Stimulated activated CD4-positive, alpha-beta T cell treated with anti-CD3 and anti-CD28 coated beads, Interleukin-2, amount 100 ng/mL, for 24 hours (primary cell): ENCODE measurements around the gene DEDD2.
A peak's percentile ranks its signal among the peaks of the same experiment; 100 is the strongest.

Source experiments
- DNase-seq, 2 donors: peaks; one replicate each; pipeline ENCODE4 v3.0.0-alpha.2; 2020

DEDD2 gene

DNA sequence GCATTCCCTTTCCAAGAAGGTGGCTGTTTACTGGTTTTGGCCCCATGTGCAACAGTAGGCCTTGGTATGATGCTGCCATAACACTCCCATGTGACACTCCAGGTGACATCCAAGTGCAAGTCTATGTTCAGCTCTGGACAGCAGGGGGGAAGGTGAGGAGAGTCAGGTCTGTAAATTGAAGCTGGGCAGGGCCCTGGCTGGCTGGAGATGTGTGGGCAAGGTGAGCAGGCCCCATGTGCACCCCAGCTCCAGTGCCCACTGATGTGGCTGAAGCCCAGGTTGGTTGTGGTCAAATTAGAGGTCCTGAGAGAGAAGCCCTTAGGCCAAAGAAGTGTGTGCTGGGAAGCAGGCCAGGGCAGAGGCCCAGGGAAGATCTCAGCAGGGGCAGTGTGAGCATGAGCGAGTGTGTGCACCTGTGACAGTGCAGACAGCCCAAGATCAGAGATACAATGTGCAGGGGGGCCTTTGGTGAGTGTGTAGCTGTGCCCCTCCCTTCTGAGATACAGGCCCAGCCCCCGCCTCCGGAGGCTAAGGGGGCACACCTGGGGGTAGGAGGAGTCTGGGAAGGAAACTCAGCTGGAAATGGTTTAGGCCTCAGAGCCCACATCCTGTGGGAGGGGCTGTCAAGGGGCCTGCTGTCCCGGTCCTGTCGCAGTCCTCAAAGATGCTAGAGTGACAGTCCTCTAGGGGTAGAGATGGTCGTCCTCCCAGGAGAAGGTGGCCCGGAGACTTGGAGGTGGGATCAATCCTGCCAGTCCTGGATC is 18.6 kb downstream of the DEDD2 start:
- peak; percentile 53 to 58 for DNase-seq

DNA sequence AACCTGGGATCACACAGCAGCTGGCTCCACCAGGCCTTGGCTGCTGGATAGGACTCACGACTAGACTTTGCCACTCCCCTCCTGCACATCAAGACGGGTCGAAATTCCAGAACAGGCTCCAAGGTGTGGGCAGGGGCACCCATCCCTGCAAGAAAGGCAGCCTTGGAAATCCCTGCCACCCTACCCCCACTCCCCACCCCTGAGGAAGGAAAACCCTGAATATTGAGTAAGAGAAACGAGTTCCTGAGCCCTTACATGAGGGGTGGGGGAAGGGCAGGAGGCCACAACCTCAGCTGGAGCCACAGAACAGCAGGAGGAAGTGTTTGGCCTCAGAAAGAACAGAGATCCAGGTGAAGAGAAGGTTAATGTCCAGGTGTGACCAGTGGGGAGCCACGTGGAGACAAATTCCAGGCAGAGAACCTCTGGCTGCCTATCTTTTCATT is 20.1 kb downstream of the DEDD2 start:
- no peak for DNase-seq

DNA sequence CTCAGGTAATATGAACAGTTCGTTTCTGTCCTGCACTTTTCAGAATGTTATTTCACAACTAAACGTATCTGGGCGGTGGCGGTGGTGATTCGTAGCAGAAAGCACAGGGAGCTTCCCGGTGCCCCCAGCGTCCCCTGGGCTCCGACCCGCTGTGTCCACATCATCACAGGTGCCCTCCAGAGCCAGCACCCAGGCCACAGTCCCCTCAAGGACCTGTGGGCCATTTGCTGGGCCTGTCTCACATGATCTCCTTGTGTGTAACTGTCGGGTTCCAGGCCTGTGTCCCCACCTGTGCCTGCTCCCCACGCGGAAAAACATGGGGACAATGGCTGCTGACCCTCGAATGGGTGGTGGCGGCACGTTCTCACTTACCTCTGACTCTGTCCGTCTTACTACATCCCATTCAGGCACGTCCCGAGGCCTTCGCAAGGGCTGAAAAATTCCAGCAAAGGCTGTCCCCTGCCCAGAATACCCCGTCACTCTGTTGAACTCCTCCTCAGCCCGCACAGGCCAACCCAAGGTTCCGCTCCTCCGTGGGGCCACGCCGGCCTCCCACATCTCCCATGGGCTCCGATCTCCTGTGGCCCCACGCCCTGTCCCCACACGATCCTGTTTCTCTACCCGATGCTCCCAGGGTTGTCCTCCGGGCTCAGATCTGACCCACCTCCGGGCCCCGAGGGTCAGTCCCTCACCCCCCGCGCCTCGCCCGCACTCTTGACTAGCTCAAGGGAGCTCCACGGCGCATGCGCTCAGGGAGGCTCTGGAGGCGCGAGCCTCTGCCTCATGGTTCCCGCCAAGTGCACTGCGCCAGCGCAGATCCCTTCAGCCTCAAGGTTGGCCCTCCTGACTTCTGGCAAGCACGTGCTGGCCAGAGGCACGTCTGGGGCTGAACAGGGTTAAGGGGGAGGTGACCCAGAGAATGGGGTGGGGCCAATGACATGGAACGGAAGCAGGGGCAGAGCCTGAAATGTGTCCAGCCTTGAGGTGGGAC is 21.2 kb downstream of the DEDD2 start:
- no peak for DNase-seq

DNA sequence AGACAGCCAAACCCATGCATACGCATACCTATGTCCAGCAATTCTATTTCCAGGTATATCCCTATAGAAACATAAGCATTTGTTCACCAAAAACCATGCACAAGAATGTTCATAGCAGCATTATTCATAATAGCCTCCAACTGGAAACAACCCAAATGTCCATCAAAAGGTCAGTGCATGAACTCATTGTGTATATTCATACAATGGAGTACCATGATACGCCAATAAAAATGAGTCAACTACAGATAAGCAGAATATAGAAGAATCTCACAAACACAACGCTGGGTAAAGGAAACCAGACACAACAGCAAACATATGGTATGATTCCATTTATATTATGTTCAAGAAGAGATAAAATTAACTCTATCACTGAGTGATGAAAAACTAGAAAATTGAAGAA is 23.8 kb downstream of the DEDD2 start:
- no peak for DNase-seq

DNA sequence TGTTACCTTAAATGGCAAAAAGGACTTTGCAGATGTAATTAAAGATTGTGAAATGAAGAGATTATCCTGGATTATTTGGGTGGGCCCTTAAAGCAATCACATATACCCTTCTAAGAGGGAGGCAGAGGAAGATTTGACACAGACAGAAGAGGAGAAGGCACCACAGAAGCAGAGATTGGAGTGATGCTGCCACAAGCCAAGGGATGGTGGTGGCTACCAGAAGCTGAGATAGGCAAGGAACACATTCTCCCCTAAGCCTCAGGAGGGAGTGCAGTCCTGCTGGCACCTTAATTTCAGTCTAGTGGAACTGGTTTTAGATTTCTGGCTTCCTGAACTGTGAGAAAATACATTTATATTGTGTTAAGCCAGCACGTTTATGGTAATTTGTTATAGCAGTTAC is 24.2 kb downstream of the DEDD2 start:
- DNase-seq: no peak

DNA sequence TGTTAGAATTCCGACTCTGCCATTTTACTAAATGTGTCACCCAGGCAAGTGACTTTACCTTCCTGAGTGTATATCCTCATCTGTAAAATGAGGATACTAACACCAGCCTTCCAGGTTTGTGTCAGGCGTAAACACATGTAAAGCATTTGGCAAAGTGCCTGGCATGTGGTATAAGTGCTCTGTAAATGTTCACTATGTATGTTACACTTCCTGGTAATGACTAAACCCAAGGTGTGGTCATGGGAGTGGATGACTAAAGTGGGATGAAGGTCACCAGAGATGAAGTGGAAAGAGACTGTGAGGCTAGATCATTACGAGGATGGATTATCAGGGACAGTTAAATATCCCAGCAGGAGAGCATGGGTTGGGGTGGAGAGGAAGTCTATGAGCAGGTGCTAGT is 25.6 kb downstream of the DEDD2 start:
- DNase-seq: no peak

DNA sequence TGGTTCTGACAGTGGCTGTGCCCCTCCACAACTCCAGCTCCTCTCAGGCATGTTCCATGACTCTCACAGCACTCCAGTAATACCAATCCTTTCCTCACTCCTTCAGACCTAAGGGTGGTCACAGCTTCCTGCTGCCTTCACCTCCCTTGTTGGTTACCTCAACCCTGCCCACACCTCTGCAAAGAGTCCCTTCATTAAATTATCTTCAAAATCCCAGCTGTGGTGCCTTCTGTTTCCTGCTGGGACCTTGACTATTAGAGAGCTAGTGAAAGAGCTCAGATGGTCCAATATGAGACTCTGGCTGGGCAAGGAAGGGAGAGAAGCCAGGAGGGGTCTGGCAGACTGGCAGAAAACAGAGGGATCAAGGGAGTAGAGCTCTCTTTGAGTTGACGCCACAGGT is 26.1 kb downstream of the DEDD2 start:
- DNase-seq: no peak

DNA sequence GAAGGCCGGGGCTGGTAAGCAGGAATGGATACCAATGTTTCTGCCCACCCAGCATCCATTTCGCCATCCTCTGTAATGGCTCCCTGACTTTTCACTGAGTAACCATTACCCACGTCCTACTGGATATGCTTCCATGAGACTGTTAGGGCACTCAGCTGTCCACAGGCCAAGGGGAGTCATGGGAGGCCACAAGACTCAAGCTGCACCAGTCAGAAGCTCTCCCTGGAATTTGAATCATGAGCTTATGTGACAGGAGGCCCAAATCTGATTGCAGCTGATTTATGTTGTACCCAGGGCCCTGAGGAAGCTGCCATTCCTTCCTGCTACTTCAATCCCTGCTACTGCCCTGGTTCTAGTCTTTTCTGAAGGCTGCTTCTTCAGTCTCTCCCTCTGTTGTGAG is 28.3 kb downstream of the DEDD2 start:
- no peak for DNase-seq

DNA sequence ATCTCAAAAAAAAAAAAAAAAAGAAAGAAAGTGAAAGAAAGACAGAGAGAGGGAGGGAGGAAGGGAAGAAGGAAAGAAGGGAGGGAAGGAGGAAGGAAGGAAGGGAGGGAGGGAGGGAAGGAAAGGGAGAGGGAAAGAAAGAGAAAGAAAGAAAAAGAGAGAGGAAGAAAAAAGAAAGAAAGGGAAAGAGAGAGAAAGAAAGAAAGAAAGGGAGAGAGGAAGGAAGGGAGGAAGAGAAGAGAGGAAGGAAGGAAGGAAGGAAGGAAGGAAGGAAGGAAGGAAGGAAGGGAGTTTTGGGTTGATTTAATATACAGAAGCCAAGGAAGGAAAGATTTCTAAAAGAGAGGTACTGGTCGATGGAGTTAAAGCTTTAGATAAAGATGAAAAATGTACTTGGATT is 28.8 kb downstream of the DEDD2 start:
- no peak for DNase-seq

DNA sequence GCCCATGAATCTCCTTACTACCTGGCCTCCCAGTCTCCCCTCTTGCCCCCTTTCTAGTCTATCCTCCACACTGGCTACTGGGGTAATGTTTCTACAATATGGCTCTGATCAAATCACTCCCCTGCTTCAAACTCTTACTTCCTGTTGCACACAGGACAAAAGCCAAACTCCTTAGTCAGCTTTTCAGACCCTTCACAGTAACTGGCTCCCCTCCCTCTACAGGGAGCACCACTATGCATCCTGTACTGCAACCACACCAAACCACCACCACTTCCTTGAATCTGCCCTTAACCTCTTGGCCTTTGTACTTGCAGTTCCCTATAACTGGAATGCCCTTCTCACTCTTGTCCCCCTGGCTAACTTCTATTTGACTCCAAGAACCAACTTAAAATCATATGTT is 32.2 kb downstream of the DEDD2 start:
- no peak for DNase-seq

DNA sequence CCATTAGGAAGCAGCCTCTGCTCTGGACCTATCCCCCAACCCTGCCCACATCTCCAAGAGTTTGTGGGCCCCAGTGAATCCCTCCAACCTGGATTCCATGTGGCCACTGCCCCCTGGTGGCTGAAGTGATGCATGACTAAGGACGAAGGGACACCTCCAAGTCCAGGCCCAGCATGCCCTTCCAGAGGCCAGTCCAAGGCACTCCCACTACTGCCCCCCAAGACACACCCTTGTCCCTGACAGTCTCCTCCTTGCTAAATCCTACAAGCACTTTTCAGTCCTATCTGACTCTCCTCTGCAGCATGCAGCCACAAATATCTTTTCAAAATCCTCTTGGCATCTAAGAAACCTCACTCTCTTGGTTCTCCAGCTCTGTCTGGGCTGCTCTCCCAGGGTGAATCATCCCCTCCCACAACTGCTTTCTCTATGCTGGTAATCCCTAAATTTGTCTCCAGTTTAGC is 33.0 kb downstream of the DEDD2 start:
- peak; percentile 81 to 83 for DNase-seq

DNA sequence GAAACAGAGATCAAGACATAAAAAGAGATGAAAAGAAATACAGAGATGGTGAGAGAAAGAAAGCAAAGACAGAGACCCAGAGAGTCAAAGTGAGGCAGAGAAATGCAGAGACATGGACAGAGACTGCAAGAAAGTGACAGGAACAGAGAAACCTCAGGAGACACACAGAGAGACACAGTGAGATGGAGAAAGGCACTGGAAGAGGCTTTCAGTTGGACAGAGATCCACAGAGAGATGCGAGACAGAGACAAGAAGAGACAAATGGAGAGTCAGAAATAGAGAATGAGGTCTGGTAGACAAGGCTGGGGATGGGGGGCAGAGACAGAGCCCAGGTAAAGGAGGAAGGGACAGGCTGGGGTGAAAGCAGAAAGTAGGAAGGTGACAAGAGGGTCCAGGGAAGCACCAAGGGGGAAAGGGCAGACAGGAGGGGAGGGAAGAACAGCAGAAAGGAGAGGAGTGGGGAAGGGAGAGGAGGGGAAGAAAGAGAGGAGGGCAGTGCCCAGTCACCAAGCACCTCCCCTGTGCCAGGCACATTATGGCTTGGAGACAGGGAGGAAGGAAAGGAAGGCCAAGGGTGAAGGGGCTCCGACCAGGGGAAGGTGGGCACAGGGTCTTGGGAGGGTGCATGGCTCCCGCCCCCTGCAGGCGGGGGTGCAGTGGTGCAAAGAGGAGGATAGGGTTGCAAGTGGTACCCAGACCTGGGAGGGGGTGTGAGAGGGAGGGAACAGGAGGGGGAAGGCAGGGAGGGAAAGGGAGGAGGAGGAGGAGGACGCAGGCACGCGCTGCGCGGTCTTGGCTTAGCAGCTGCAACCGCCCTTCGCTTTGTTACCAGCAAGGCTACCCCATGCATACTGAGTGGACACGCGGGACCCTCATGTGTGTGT is 38.4 kb downstream of the DEDD2 start:
- no peak for DNase-seq

DNA sequence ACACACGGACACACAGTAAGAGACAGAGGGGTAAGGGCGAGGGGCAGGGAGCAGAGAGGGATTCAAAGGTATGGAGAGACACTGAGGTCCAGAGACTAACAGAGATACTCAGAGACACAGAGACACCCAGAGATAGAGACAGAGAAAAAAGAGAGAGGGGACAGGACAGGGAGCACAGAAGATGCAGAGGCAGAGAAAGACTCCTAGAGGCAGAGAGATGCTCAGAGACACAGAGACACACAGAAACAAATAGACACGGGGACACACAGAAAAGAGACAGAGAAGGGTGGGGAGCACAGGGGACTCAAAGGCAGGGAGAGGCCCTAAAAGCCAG is 39.8 kb downstream of the DEDD2 start:
- DNase-seq: no peak

DNA sequence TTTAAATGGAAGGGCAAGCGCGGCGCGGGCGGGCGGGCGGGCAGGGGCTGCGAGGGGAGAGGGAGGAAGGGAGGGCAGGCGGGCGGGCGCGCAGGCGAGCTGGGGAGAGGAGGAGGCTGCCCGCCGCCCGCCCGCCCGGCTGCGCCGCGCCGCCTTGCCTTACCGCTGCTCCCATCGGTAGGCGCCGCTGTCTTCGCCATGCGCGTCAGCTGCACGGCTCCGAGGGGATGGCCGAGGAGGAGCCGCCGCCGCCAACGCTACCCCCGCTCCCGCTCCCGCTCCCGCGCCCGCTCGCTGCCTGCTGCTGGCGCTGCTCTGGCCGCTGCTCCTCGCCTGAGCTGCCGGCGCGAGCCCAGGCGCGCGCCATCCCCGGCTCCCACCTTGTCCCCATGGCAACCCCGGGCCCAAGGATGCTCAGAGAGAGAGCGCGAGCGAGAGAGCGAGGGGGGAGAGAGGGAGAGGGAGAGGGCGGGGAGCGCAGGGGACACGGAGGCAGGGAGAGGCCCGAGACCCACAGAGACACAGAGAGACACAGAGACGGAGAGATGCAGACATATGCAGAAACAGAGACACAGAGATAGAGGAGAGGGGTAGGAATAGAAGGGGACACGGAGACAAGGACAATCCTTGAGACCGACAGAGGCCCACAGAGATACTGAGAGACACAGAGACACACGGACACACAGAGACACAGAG is 40.3 kb downstream of the DEDD2 start:
- peak; percentile 76 to 81 for DNase-seq

DNA sequence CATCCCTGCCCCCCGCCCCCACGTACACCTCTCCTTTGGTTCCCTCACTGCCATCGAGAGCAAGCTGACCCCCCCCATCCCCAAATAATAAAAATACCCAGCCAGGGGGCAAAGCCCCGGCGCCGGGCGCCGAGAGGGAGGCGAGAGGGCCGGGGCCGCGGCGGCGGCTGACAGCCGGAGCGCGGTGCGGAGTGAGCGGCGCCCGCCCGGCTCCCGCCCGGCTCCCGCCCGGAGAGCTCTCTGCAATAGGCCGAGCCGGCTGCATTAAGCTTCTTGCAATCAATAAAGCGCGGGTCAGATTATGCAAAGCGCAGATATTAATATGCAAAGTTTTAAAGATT is 40.9 kb downstream of the DEDD2 start:
- no peak for DNase-seq

DNA sequence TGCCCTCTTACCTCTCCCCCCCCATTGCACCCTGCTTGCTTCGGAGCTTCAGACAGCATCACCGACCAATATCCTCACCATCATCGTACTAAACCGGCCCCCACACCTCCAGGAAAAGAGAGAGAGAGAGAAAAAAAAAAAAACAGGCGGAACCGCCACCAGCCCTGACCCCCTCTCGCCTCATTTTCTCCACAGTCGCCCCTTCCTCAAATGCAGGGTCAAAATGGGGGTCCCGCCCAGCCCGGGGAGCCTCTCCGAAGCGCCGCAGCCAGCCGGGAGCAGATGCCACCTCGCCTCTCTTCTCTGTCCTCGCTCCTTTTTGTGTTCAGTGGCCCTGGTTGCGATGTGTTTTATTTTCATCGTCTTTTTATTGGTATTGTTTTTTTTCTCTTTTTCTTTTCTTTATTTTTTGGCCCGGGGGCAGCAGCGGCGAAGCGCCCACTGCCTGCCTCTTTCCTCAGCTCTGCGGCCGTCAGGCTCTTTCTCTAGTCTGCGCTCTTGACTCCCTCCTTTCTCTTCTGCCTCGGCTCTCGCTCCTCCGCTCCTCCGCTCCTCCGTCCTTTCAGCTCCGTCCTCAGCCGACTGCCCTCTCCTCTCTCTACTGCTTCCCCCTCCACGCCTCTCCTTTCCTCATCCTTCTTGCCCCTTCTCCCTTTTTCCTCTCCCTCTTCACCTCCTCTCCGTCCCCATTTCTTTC is 41.4 kb downstream of the DEDD2 start:
- DNase-seq: peak in 1 of 2 donors; percentile 27

DNA sequence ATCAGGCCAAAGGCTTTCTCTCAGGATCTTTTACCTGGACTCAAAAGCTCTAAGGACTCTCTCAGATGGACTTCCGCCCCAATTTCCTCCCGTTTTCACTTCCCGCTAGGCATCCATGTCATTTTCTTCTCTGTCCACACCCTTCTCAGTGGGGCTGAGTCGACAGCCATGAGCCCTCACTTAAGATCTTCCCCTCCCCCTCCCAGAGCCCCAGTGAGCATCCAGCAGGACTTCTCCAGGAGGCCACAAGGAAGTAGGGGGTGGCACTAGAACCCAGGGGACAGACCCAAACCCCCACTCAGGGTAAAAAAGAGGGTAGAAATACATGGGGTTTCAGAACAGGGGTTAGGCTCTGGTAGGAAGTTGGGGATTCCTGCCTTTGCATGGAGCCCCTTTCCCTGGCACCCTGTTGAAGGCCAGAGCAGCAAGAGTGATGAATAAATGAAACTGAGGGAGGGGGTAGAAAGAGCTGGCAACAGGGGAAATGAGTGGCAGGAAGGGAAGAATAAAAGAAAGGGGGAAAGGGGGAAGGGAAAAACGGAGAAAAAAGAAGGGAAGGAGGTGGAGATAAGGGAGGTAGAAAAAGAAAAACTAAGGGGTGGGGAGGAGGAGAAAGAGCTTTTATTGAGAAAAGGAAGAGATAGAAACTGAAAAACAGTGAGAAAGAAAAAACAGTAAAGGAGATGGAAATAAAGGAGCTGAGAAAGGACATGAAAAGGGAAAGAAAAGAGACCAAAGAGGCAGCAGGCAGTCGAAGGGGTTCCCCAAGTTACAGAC is 42.3 kb downstream of the DEDD2 start:
- no peak for DNase-seq

DNA sequence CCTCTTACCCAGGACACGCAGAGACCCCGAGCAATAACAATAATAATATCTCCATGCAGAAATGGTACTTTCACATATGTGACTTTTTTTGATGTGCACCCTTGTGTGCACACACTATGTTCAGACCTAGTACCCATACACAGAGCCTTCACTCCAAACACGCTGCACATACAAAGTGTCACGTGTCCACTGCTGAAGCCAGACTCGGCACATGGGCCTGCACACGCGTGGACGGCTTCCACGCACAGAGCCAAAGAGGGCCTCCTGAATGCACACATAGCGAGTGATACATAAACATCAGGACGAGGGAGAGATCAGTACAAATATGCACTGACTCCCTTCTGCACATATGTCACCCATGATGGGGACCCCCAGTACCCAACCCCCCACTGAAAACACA is 43.3 kb downstream of the DEDD2 start:
- no peak for DNase-seq

DNA sequence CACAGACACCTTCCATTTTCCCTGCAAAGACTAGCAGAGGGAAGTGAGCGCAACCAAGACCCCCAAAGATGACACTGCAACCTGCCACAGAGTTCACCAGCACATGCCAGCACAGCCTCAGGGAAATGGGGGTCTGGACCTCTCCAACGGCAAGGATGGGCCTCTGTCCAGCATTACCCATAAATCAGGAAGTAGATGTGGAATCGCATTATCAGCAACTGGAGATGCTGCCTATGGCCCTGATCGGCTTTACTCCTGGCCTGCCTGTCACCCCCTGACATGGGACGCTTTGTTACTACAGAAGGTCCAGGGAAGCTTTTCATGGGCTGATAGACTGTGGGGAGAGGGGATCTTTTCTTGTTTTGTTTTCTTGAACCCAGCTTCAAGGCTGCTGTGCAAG is 43.8 kb downstream of the DEDD2 start:
- DNase-seq: no peak

DNA sequence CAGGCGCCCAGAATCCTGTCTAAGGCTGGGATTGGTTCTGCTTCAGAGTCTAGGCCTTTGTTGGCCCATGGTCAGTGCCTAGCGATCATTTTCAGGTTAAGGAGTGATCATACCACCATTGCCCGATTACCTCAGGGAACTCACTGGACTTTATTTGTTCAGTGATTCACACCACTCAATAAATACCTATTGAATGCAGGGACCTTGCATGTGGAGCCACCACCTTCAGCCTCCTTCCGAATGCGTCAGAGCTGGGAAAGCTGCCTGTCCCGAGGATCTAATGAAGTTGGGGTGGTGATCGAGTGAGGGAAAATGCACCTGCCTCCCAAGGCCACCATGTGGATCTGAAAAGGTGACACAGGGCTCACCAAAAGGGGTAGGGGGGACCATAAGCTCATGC is 45.2 kb downstream of the DEDD2 start:
- no peak for DNase-seq

DNA sequence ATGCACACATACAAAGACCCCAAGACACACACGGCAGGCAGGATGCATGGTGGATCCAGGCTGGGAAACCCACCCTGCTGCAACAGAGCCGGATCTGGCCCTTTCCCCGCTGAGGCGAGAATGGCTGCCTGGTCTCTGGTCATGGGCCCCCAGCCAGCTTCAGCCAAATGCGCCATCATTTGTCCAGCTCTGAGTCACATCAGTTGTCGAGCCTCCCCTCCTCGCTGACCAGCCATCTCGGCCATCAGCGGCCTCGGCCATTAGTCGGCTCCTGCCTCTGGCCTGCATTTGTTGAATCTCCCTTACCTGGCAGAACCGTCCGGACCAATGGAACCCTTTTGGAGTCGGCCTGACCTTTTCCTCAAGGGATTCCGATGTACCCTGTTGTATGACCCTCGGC is 46.8 kb downstream of the DEDD2 start:
- DNase-seq: no peak
